Natural killer cell (primary cell): ENCODE measurements around the gene WDFY3. TPM values are rescaled to one million over a fixed set of nuclear protein-coding genes. Genes with fewer than 3 reads are reported as not detected.

Source experiments
- ATAC-seq, 3 donors: fragments of 150-1000 bp in 2 of 3; fragments of 200-7000 bp in 1 of 3; cut with Tn5 transposase; 1 replicate in 1 of 3; 2 replicates in 2 of 3; pipeline ENCODE4 v1.10.0; 2021; ENCODE audit warnings: mild to moderate bottlenecking in 2 of 3, moderate library complexity in 2 of 3
- DNase-seq, 2 donors: peaks; one replicate each; pipeline versions ENCODE4 v3.0.0 to v3.0.0-alpha.2; 2013 to 2021; ENCODE audit warnings: mixed read lengths in 1 of 2
- H3K27ac ChIP-seq: one replicate; pipeline ENCODE4 v1.5.1; 2013; ENCODE audit warnings: mild to moderate bottlenecking, low read length
- H3K27me3 ChIP-seq: one replicate; pipeline ENCODE4 v1.6.1; 2013; ENCODE audit warnings: low read length; ENCODE audit not compliant: control insufficient read depth, insufficient read depth
- H3K36me3 ChIP-seq: one replicate; pipeline ENCODE4 v1.6.1; 2013; ENCODE audit warnings: low read length; ENCODE audit not compliant: control insufficient read depth, insufficient read depth
- H3K4me1 ChIP-seq: one replicate; pipeline ENCODE4 v1.6.1; 2013; ENCODE audit warnings: low read length; ENCODE audit not compliant: control insufficient read depth, insufficient read depth
- H3K4me3 ChIP-seq: one replicate; pipeline ENCODE4 v1.5.1; 2013; ENCODE audit warnings: low read length
- H3K9me3 ChIP-seq: one replicate; pipeline ENCODE4 v1.6.1; 2013; ENCODE audit warnings: low read length; ENCODE audit not compliant: control insufficient read depth, insufficient read depth
- H3K27ac Mint-ChIP-seq, 2 donors: one replicate each; pipeline ENCODE4 v1.8.0; 2022; ENCODE audit warnings: mild to moderate bottlenecking in 2 of 2, mixed read lengths in 2 of 2, moderate library complexity in 1 of 2
- H3K27me3 Mint-ChIP-seq, 2 donors: one replicate each; pipeline ENCODE4 v1.8.0; 2022; ENCODE audit warnings: low read depth in 2 of 2, mixed read lengths in 2 of 2
- H3K36me3 Mint-ChIP-seq: one replicate; pipeline ENCODE4 v1.8.0; 2022; ENCODE audit warnings: mixed read lengths
- H3K4me1 Mint-ChIP-seq, 2 donors: one replicate each; pipeline ENCODE4 v1.8.0; 2022; ENCODE audit warnings: mixed read lengths in 2 of 2
- H3K4me3 Mint-ChIP-seq: one replicate; pipeline ENCODE4 v1.8.0; 2022; ENCODE audit warnings: mild to moderate bottlenecking, moderate library complexity, mixed read lengths
- H3K9me3 Mint-ChIP-seq, 2 donors: one replicate each; pipeline ENCODE4 v1.8.0; 2022; ENCODE audit warnings: mixed read lengths in 2 of 2
- WGBS: methylation state at CpG from one replicate; pipeline ENCODE4 v1.1.7; 2013; ENCODE audit warnings: missing lambda C conversion rate; ENCODE audit not compliant: insufficient coverage; 5-methylcytosine and 5-hydroxymethylcytosine counted together
- intact Hi-C: fragments of 100-400 bp; cut with micrococcal nuclease; formaldehyde crosslinking; loops from one replicate; pipeline ENCODE4 v1.14.2; 2022
- total RNA-seq, 4 donors: library from RNA; stranded (reverse); fragments of 120-200 nt in 1 of 4; gene quantifications; one replicate each; pipeline versions ENCODE4 v1.2.3 to v1.2.4, GENCODE V29; 2013 to 2022
- TF ChIP-seq, protein P1 (sequence below): fragments of 200-600 bp; IDR thresholded peaks from one replicate; pipeline ENCODE4 v1.8.0; 2022; ENCODE audit warnings: antibody characterized with exemption

The WDFY3 gene
- total RNA-seq, 3 donors from 2014 or later (not counting 1 experiment from before 2014, with no cell fraction given), result 2.5 to 7.2 (median 6.0) TPM

DNA sequence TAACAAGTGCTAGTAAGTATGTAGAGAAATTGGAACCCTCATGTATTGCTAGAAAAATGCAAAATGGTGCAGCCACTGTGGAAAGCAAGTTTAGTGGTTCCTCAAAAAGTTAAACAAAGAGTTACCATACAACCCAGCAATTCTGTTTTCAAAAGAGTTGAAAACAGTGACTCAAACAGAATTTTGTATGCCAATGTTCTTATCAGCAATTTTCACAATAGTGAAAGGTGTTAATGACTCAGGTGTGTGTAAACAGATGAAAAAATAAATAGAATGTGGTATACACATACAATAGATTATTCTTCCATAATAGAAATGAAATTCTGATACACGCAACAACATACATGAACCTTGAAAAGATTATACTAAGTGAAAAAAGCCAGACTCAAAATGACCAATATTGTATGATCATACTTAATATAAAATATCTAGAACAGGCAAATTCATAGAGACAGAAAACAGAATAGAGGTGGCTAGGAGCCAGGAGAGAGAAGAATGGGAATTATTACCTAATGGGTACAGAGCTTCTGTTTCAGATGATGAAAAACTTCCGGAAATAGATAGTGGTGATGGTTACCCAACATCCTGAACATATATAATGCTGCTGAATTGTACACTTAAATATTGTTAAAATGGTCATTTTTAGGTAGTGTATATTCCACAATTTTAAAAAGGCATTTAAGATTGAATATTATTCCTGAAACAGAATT lies 51.6 kb downstream of the WDFY3 start:
- H3K27me3 ChIP-seq, result no peaks in the 10 kb centered on the region
- H3K4me1 ChIP-seq, result no peaks in the 10 kb centered on the region
- Mint-ChIP-seq H3K4me3 (no peak overlapping the region), H3K4me1 (no peaks in the 10 kb centered on the region), H3K27ac (no peak overlapping the region), H3K27me3 (no peaks in the 10 kb centered on the region), H3K9me3 (peaks cover 2 to 10% of the 10 kb centered on the region in 2 donors), H3K36me3 (no peaks in the 10 kb centered on the region)
- DNase-seq (no peak), ATAC-seq (no peak)
- TF ChIP-seq, protein P1, sequence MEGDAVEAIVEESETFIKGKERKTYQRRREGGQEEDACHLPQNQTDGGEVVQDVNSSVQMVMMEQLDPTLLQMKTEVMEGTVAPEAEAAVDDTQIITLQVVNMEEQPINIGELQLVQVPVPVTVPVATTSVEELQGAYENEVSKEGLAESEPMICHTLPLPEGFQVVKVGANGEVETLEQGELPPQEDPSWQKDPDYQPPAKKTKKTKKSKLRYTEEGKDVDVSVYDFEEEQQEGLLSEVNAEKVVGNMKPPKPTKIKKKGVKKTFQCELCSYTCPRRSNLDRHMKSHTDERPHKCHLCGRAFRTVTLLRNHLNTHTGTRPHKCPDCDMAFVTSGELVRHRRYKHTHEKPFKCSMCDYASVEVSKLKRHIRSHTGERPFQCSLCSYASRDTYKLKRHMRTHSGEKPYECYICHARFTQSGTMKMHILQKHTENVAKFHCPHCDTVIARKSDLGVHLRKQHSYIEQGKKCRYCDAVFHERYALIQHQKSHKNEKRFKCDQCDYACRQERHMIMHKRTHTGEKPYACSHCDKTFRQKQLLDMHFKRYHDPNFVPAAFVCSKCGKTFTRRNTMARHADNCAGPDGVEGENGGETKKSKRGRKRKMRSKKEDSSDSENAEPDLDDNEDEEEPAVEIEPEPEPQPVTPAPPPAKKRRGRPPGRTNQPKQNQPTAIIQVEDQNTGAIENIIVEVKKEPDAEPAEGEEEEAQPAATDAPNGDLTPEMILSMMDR, result no peak
- intact Hi-C loops, result no loop called here
- H3K9me3 ChIP-seq, result no peaks in the 10 kb centered on the region
- no peak overlapping the region for H3K27ac ChIP-seq
- H3K4me3 ChIP-seq, result no peak overlapping the region
- 80% methylated on average over 1 of the region's 2 CpGs for WGBS
- no peaks in the 10 kb centered on the region for H3K36me3 ChIP-seq

DNA sequence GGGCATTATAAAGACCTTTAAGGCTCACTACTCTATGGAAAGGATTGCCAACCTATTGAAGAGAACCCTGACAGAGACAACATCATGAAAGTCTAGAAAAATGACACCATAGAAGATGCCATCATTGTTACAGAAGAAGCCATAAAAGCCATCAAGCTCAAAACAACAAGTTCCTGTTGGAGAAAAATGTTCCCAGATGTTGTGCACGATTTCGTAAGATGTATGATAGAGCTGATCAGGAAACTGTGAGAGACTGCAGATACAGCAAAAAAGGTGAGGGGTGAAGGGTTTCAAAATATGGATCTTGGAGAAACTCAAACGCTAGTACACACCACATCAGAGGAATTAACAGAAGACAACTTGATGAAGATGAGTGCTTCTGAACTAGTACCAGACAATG lies 53.3 kb downstream of the WDFY3 start:
- DNase-seq, result no peak
- intact Hi-C loops, result no loop called here
- no peak overlapping the region for H3K4me3 ChIP-seq
- Mint-ChIP-seq H3K9me3 (peaks cover 5 to 7% of the 10 kb centered on the region in 2 donors), H3K4me1 (no peaks in the 10 kb centered on the region), H3K27me3 (no peaks in the 10 kb centered on the region), H3K36me3 (no peaks in the 10 kb centered on the region), H3K4me3 (no peak overlapping the region), H3K27ac (no peak overlapping the region)
- ATAC-seq, result no peak
- no peaks in the 10 kb centered on the region for H3K36me3 ChIP-seq
- no peaks in the 10 kb centered on the region for H3K4me1 ChIP-seq
- 100% methylated on average over 3 of the region's 3 CpGs for WGBS
- TF ChIP-seq, protein P1, result no peak
- no peaks in the 10 kb centered on the region for H3K9me3 ChIP-seq
- H3K27me3 ChIP-seq, result no peaks in the 10 kb centered on the region
- H3K27ac ChIP-seq, result no peak overlapping the region

DNA sequence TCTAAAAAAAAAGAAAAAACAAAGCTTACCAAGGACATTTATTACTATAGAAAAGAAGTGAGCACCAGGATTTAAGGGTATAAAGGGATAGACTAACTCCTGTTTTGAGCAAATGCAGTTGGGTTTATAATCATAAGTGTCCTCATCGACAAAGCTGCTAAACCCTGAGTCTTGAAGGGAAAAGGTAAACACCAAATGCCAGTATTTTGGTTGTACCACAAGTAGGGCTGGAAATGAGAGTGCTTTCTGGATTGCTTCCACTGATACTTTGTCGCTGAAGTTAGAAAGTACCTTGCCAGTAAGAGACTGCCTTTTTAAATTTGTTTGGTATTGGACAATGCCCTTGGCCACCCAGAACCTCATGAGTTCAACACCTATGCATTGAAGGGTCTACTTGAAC lies 53.7 kb downstream of the WDFY3 start:
- no peak overlapping the region for H3K27ac ChIP-seq
- ATAC-seq (no peak), DNase-seq (no peak)
- TF ChIP-seq, protein P1, result no peak
- Mint-ChIP-seq H3K4me1 (no peaks in the 10 kb centered on the region), H3K27ac (no peak overlapping the region), H3K27me3 (no peaks in the 10 kb centered on the region), H3K36me3 (no peaks in the 10 kb centered on the region), H3K4me3 (no peak overlapping the region), H3K9me3 (peaks cover 7% of the 10 kb centered on the region in 2 donors)
- H3K27me3 ChIP-seq, result no peaks in the 10 kb centered on the region
- H3K9me3 ChIP-seq, result no peaks in the 10 kb centered on the region
- WGBS, result 89% methylated on average over 2 of the region's 2 CpGs
- no peak overlapping the region for H3K4me3 ChIP-seq
- intact Hi-C loops, result no loop called here
- H3K36me3 ChIP-seq, result no peaks in the 10 kb centered on the region
- no peaks in the 10 kb centered on the region for H3K4me1 ChIP-seq

DNA sequence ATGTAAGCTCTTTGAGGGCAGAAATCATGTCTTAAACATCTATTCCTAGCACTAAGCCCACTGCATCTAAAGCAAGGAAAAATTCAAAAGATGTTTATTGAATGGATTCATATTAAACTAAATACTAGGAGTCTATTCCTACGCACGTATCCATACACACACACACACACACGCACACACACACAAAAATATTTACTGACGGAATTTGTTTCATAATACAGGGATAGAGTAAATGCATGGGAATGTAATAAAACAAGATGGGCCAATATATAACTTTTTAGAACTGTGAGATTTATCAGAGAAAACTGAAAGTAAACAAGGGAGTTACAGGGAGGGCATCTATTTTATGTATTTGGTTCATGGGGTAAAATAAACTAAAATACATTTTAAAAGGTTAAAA lies 57.6 kb downstream of the WDFY3 start:
- H3K4me1 Mint-ChIP-seq, result no peaks in the 10 kb centered on the region
- H3K27me3 Mint-ChIP-seq, result no peaks in the 10 kb centered on the region
- no peak overlapping the region for H3K27ac Mint-ChIP-seq

More for the DNA sequence above, 57.6 kb downstream of the WDFY3 start:
- TF ChIP-seq, protein P1, result no peak
- Mint-ChIP-seq H3K36me3 (no peaks in the 10 kb centered on the region), H3K4me3 (no peak overlapping the region), H3K9me3 (peaks cover 15 to 16% of the 10 kb centered on the region in 2 donors)
- Histone ChIP-seq H3K27me3 (no peaks in the 10 kb centered on the region), H3K4me1 (no peaks in the 10 kb centered on the region), H3K9me3 (no peaks in the 10 kb centered on the region), H3K36me3 (no peaks in the 10 kb centered on the region), H3K27ac (no peak overlapping the region), H3K4me3 (no peak overlapping the region)
- DNase-seq, result no peak
- WGBS, result 100% methylated on average over 1 of the region's 4 CpGs
- intact Hi-C loops, result no loop called here
- ATAC-seq, result no peak
